Activated CD8-positive, alpha-beta memory T cell treated with anti-CD3 and anti-CD28 coated beads, Interleukin-2, amount 50 U/mL, for 4 hours (primary cell): ENCODE results near the gene FAT1.

Source experiments
- DNase-seq: peaks from one replicate; pipeline ENCODE4 v3.0.0-alpha.2; 2020

Gene FAT1

DNA sequence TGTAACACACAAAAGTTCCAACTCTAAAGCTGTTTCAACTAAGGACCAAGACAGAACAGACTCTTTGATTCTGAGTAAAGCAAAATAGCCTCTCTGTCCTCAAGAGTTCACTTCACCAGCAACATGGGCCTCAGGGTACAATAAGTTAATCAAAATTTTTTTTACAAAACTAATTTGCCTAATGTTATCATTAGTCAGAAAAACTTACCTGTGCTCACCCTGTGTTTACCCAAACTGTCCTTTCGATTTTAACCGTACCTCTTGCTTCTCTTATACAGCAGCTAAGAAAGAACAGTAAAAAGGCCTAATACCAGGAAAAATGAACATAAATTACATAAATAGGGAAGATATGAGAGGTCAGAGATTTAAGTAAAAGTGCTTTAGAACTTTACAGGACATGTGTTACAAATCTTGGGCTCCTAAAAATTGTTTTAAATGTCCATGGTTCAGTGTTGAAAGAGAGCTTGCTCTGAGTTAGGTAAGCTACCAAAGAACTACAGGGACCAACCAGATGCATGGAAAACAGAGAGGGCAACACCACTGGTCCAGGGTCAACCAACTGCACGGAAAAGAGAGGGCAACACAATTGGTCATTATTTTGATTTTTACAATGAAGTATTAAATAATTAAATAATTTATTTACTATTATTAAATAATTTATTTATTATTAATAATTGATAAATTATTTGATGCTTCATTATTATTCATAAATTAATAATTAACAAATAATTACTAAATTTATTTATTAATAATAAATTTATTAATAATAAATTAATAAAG, 73.1 kb downstream of the FAT1 start:
- no peak for DNase-seq

GRCh38 chr4:186647821-186648220, 75.8 kb downstream of the FAT1 start:
- DNase-seq: no peak

DNA sequence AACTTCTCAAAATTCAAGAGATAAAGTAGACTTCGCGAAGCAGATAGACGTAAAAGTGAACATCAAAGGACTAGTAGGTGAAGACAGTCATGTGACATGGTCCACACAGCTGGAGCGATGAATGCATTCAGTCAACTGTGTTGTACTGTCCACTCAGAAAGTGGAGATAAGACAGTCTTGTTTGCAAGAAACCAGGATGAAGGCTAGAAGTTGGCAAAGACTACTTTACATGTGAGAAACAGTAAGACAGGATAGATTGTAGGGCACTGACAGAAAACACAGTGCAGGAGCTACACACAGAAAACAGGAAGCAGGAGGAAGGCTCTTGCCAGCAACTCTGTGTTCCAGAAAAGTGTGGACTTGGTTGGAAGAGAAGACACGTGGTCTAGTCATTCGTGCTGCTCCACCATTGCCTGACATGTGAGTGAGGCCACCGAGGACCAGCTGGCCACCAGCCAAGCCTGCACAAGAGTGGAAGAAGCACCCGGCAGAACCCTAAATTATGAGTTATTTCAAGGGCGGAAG, 78.9 kb downstream of the FAT1 start:
- no peak for DNase-seq

GRCh38 chr4:186644311-186644638, 79.4 kb downstream of the FAT1 start:
- DNase-seq: no peak

- DNase-seq: no peak
These were observed 80.0 kb downstream of the FAT1 start for GRCh38 chr4:186643501-186644310.

DNA sequence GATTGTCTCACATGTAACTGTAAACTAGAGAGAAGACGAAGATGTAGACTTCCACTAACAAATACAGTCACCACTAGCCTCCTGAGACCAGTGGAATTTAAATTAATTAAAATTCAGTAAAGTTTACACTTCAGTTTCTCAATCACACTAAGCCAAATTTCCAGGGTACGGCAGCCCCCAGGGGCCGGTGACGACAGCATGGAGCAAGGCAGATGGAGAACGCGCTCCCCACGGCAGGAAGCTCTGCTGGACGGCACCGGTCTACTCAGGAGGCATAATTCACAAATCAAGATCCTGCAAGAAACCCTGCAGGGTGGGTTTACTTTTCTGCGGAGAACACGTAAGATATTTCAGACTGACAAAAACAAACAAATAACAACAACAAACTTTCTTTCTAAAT, 80.7 kb downstream of the FAT1 start:
- no peak for DNase-seq

GRCh38 chr4:186642530-186642929, 81.1 kb downstream of the FAT1 start:
- DNase-seq: no peak

GRCh38 chr4:186634591-186635128, 89.0 kb downstream of the FAT1 start:
- DNase-seq: no peak

GRCh38 chr4:186633844-186634243, 89.8 kb downstream of the FAT1 start:
- DNase-seq: no peak

DNA sequence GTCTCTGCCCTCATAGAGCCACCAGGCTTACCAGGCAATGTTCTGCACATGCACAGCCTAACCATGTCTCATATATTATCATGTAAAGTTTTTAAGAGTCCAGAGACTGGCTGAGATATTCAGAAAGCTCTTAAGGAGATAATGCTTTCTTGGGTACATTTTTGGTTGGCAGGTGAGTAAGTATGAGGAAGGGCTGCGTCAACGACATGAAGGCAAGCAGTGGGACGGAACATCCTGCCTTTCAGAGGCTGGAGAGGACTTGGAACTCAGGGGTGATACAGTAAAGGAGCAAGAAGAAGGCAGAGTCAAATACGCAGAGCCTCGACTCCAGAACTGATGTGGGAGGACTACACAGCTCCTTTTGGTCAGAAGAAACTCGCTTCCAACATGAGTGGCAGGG, 93.5 kb downstream of the FAT1 start:
- no peak for DNase-seq

- DNase-seq: no peak
These were observed 95.5 kb downstream of the FAT1 start for GRCh38 chr4:186628058-186628711.

DNA sequence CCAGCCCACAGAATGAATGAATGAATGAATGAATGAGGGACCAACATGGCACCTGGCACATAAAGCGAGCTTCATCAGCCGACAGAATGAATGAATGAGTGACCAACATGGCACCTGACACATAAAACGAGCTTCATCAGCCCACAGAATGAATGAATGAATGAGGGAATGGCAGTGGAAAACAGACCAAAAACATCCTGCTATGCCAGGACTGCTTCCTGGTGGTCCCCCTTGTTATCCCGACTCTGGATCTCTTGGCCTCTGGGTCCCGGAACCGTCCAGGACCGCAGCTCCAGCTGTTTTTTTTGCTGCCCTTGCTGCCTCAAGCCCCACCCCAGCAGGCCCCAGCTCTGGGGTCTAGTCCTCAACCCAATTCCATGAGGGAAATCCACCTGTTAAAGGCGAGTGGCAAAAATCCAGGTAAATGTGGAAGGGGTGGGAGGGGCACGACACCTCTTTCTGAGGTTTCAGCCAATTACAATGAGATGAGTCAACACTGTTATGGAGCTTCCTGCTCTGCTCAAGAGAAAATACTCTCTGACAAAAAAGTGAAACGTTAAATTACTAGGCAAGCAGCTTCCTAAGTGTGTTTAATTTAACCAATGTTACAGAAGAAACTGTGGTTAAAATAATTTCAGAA, 96.3 kb downstream of the FAT1 start:
- DNase-seq: no peak

DNA sequence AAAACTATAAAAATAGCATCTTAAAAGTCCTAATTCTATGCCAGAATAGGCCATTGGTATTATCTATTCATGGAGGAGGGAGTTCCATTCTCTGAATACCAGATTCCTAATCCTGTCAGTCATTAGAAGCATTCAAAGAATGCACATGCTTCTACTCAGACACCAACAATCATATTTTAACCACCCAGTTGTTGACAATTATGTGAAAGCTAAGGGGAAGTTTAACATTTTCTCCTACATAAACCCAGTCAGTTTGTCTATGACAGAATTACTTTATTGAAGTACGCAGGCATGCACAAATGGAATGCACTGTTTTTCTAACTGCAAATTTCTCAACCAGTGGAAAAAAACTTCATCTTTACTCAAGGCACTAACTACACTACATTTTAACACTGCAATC, 98.7 kb downstream of the FAT1 start:
- DNase-seq: no peak

DNA sequence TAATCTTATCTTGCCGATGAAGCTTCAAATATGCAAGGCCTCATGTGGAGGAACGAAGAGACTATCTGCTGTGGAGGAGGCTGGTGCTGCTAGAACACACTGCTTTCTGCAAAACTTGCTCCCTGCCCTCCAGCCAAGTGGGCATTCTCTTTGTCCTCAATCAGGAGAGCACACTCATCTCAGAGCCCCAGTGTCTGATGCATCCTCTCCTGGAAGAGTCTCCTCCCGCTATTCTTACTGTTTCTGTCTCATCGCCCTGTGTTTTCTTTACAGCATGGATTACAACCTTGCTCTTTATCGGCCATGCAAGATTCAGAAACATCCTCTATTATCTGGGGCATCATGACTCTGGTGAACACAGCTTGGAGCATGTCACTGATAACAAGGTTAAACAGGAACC, 100.1 kb downstream of the FAT1 start:
- DNase-seq: no peak

DNA sequence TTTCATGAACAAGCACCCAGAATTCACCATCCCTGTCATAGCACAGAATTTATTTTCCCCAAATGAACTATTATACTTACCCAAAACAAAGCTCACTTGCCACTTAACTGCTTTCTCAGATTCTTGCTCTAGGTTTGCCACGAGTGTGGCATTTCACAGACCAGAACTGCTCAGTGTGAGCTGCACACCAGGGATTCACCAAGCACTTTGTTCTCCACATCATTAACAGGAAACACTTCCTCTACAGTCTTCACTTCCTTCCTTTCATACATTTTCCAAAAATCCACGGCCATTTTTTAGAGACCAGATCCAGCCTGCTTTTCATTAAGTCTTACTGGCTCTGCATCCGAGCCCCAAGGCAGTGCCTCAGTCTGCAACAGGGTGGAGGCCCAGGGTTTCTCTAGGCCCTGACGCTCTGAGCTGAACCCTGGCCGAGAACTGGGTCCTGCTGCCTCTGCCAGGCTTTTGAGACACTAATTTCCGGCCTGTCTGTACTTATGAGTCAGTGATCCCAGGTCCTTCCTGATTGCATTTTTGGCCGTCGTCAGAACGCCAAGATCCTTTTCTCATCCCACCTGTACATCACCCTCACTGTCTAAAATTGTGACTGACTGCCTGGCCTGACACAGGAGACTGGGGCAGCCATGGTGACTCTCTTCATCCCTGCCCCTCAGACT, 100.7 kb downstream of the FAT1 start:
- no peak for DNase-seq

GRCh38 chr4:186621959-186622553, 101.6 kb downstream of the FAT1 start:
- no peak for DNase-seq

- no peak for DNase-seq
These were observed 104.6 kb downstream of the FAT1 start for GRCh38 chr4:186619088-186619487.

DNA sequence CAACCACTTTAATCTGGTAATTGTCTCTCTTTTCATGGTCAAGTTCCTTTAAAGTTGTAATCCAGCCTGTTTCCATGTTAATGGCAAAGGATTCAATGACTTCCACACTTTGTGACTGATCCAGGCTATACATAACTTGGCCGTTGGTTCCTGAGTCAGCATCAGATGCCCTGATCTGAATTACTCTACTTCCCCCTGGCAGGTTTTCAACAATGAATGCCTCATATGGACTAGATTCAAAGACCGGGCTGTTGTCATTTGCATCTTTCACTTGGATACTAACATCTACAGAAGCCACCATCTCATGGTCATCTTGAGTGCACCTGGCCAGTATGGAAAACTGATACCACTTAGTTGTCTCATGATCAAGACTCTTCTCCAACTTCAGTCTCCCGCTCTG, 105.7 kb downstream of the FAT1 start:
- no peak for DNase-seq

DNA sequence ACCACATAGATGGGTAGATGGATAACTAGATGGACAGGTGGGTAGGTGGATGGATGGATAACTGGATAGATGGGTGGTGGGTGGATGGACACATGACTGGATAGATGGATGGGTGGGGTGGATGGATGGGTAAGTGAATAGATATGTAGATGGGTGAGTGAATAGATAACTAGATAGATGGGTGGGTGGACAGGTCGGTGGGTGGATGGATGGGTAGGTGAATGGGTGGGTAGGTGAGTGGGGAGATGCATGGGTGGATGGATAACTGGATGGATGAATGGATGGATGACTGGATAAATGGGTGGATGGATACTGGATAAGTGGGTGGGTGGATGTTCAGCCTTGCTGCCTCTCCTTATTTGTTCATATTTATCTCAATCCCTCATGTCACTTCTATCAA, 116.2 kb downstream of the FAT1 start:
- no peak for DNase-seq

DNA sequence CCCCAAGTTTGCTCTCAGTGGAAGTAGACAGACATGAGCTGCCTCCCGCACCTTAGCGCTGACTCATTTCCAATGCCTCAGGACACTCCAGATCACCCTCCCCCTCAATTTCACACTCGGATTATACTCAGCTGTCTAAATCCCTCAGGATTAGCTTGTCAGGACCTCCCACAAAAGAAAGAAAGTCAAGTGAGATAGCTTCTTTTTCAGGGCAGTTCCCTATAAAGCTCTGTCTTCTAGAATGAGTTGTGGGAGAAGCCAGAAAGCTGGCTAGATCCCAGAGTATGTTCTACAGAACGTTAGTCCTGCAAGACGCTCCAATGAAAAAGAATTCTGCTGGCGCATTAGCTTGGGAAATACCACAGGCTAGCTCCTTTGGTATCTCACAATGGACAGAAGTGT, 117.1 kb downstream of the FAT1 start:
- no peak for DNase-seq

DNA sequence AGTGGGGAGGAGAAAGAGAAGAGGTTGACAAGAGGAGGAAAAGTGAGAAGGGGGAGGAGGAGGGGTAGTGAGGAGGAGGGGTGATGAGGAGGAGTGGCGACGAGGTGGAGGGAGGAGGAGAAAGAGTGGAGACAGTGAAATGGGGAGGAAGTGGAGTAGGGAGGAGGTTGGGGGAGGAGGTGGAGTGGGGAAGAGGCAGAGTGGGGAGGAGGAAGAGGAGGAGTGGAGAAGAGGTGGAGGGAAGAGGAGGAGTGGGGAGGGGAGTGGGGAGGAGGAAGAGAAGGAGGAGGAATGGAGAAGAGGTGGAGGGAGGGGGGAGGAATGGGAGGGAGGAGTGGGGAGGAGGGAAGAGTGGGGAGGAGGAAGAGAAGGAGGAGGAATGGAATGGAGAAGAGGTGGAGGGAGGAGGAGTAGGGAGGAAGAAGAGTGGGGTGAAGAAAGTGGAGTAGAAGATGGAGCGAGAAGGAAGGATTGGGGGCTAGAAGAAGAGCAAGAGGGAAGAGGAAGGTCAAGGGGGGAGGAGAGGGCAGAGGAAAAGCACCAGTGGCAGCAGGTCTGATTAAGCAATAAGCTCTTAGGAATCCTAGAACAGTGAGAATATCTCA, 118.3 kb downstream of the FAT1 start:
- DNase-seq: no peak
